GM12892 (cell line): ENCODE data around the gene ACSL6.

Source experiments
- POLR2A ChIP-seq: IDR thresholded peaks from 2 replicates; pipeline ENCODE4 v1.6.1; 2011; ENCODE audit warnings: low read depth, low read length, control low read depth
- POLR2AphosphoS5 ChIP-seq: IDR thresholded peaks from 2 replicates; pipeline ENCODE4 v1.6.1; 2011; ENCODE audit warnings: low read depth, low read length, control low read depth

GRCh38 chr5:132016721-132017250 lies 5.3 kb upstream of the ACSL6 start:
- no peak for TF ChIP-seq POLR2A
- TF ChIP-seq POLR2AphosphoS5: no peak
